ENCODE measurements around the gene PRSS22. TPM values are rescaled to one million over a fixed set of nuclear protein-coding genes. Genes with fewer than 3 reads are reported as not detected.

Gene PRSS22
- total and polyA plus RNA-seq, 2 donors (not counting 1 experiment from before 2014, with no cell fraction given), result not detected

DNA sequence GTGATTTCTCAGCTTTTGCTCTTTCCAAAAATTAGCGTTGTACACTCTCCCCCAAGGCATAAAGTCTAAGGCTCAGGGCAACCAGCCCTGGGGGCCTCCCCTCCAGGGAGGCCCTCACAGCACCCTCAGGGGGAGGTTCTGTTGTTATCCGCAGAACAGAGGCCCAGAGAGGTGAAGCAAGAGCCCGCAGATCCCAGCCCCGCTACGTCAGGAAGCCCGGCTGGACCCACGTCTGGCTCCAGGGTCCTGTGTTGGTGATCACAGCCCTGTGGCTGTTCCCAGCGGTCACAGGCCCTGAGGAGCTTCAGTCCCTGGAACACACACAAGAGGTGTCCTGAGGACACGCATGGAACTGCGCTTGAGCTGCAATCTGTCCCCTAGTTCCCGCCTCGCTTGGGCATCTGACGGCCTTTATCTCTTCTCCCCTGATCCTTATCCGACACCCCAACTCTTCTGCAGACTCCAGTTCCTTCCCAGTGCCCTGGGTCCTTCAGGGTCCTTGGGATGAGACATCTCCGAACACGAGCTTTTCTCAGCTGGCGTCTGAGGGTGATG, 29.0 kb downstream of the PRSS22 start:
- Mint-ChIP-seq H3K9me3 (ENCODE audit: insufficient read depth) (no peaks in the 10 kb centered on the region), H3K4me1 (no peaks in the 10 kb centered on the region), H3K4me3 (no peak overlapping the region), H3K27ac (no peak overlapping the region), H3K27me3 (peaks cover 14% of the 10 kb centered on the region)
- peaks cover 0 to 29% (median 5%) of the 10 kb centered on the region in 4 experiments for H3K27me3 ChIP-seq (replicated peaks in 1 of 4; ENCODE audit: control extremely low read depth in 1 of 4, control insufficient read depth in 3 of 4, insufficient read depth in 4 of 4, low read length in 3 of 4)
- TF ChIP-seq EZH2 (IDR thresholded peaks at IDR 0.05; ENCODE audit: borderline replicate concordance, insufficient read depth, low read depth, low read length, poor library complexity, severe bottlenecking) (no peak), CTCF (IDR thresholded peaks at IDR 0.05) (no peak)
- H3K79me2 ChIP-seq (ENCODE audit: control insufficient read depth, insufficient read depth, low read length), result no peaks in the 10 kb centered on the region
- no peak for DNase-seq
- no peak overlapping the region for H3K27ac ChIP-seq (ENCODE audit: low read length in 2 of 2)
- no peaks in the 10 kb centered on the region for H3K9me3 ChIP-seq (ENCODE audit: control extremely low read depth in 1 of 3, control insufficient read depth in 2 of 3, insufficient read depth in 1 of 3, low read length in 2 of 3)
- no peaks in the 10 kb centered on the region for H3K36me3 ChIP-seq (replicated peaks in 1 of 2; ENCODE audit: control extremely low read depth in 1 of 2, control insufficient read depth in 1 of 2, extremely low read depth in 1 of 2, insufficient read depth in 2 of 2, low read length in 1 of 2)
- no peak overlapping the region for H2AFZ ChIP-seq (ENCODE audit: insufficient read depth, low read depth, low read length, poor library complexity, severe bottlenecking)
- no peak overlapping the region for H3K4me2 ChIP-seq (replicated peaks; ENCODE audit: low read depth, low read length, poor library complexity, severe bottlenecking)
- 91% methylated on average over 16 of the region's 17 CpGs for WGBS (ENCODE audit: insufficient coverage)
- H4K20me1 ChIP-seq (ENCODE audit: control insufficient read depth, insufficient read depth, low read length, poor library complexity, severe bottlenecking), result no peaks in the 10 kb centered on the region
- ChIA-PET CTCF (no interaction called here), POLR2A (no interaction called here)
- H3K4me3 ChIP-seq (ENCODE audit: control extremely low read depth in 1 of 5, extremely low read depth in 1 of 5, insufficient read depth in 1 of 5, low read depth in 2 of 5, low read length in 4 of 5), result no peak overlapping the region
- no peak overlapping the region for H3K9ac ChIP-seq (ENCODE audit: low read length)
- H3K4me1 ChIP-seq (ENCODE audit: control insufficient read depth in 2 of 2, insufficient read depth in 2 of 2, low read length in 2 of 2), result no peaks in the 10 kb centered on the region
- intact Hi-C loops (cut with micrococcal nuclease), result no loop called here
- ATAC-seq (ENCODE audit: low read depth), result no peak

DNA sequence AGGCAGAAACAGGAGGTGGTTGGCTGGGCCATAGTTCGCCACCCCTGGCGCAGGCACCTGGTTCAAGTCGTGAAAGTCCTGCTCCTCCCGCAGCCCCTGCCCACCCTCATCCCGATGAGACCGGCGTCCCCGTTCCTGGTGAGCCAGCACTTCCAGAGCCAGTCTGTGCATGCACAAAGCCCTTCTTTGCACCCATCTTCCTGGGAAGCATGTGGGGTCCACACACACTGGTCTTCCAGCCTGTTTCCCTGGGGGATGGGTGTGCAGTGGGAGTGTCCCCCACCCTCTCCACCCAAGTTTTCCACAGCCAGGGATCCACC, 29.5 kb downstream of the PRSS22 start:
- POLR2A ChIA-PET, result no interaction called here
- no peaks in the 10 kb centered on the region for H3K79me2 ChIP-seq (ENCODE audit: control insufficient read depth, insufficient read depth, low read length)

More for the DNA sequence above, 29.5 kb downstream of the PRSS22 start:
- Mint-ChIP-seq H3K9me3 (ENCODE audit: insufficient read depth) (no peaks in the 10 kb centered on the region), H3K4me3 (no peak overlapping the region), H3K27ac (no peak overlapping the region), H3K27me3 (peaks cover 11% of the 10 kb centered on the region), H3K4me1 (no peaks in the 10 kb centered on the region)
- no peak overlapping the region for H3K27ac ChIP-seq (ENCODE audit: low read length in 2 of 2)
- intact Hi-C loops (cut with micrococcal nuclease), result no loop called here
- H3K4me3 ChIP-seq (ENCODE audit: control extremely low read depth in 1 of 5, extremely low read depth in 1 of 5, insufficient read depth in 1 of 5, low read depth in 2 of 5, low read length in 4 of 5), result no peak overlapping the region
- H2AFZ ChIP-seq (ENCODE audit: insufficient read depth, low read depth, low read length, poor library complexity, severe bottlenecking), result no peak overlapping the region
- peaks cover 0 to 29% (median 5%) of the 10 kb centered on the region in 4 experiments for H3K27me3 ChIP-seq (replicated peaks in 1 of 4; ENCODE audit: control extremely low read depth in 1 of 4, control insufficient read depth in 3 of 4, insufficient read depth in 4 of 4, low read length in 3 of 4)
- TF ChIP-seq EZH2 (IDR thresholded peaks at IDR 0.05; ENCODE audit: borderline replicate concordance, insufficient read depth, low read depth, low read length, poor library complexity, severe bottlenecking) (no peak), CTCF (IDR thresholded peaks at IDR 0.05) (no peak)
- ATAC-seq (ENCODE audit: low read depth) (no peak), DNase-seq (no peak)
- H4K20me1 ChIP-seq (ENCODE audit: control insufficient read depth, insufficient read depth, low read length, poor library complexity, severe bottlenecking), result no peaks in the 10 kb centered on the region
- CTCF ChIA-PET, result no interaction called here
- 77% methylated on average over 8 of the region's 8 CpGs for WGBS (ENCODE audit: insufficient coverage)
- H3K9me3 ChIP-seq (ENCODE audit: control extremely low read depth in 1 of 3, control insufficient read depth in 2 of 3, insufficient read depth in 1 of 3, low read length in 2 of 3), result no peaks in the 10 kb centered on the region
- no peaks in the 10 kb centered on the region for H3K36me3 ChIP-seq (replicated peaks in 1 of 2; ENCODE audit: control extremely low read depth in 1 of 2, control insufficient read depth in 1 of 2, extremely low read depth in 1 of 2, insufficient read depth in 2 of 2, low read length in 1 of 2)
- H3K4me2 ChIP-seq (replicated peaks; ENCODE audit: low read depth, low read length, poor library complexity, severe bottlenecking), result no peak overlapping the region
- no peak overlapping the region for H3K9ac ChIP-seq (ENCODE audit: low read length)
- H3K4me1 ChIP-seq (ENCODE audit: control insufficient read depth in 2 of 2, insufficient read depth in 2 of 2, low read length in 2 of 2), result no peaks in the 10 kb centered on the region

Data from B cell (primary cell).